ENCODE data around the gene PYCR2.
"Not testable (repeated sequence)": the region's sequence is repeated elsewhere in the genome, so short reads cannot be mapped to it uniquely, and the experiment has no call there.

Gene PYCR2

GRCh38 chr1:225923692-225924555 is at the start of gene PYCR2:
TSS of gene PYCR2 (minus strand) at chr1:225924250. CDS start at chr1:225924110, 140 bp downstream.
- DNase-seq (ENCODE audit: low read depth in 1 of 2, low spot score in 1 of 2): peak; percentile 83 to 93

GRCh38 chr1:225973158-225973557 is 49.1 kb upstream of the PYCR2 start:
- DNase-seq (ENCODE audit: low read depth in 1 of 2, low spot score in 1 of 2): no peak

- no peak for DNase-seq (ENCODE audit: low read depth in 1 of 2, low spot score in 1 of 2)
Measured at GRCh38 chr1:225972344-225973152, 48.5 kb upstream of the PYCR2 start.

- DNase-seq (ENCODE audit: low read depth in 1 of 2, low spot score in 1 of 2): not testable (repeated sequence)
Measured at GRCh38 chr1:225970592-225971157, 46.6 kb upstream of the PYCR2 start.

GRCh38 chr1:225969751-225970150 is 45.7 kb upstream of the PYCR2 start:
- not testable (repeated sequence) for DNase-seq (ENCODE audit: low read depth in 1 of 2, low spot score in 1 of 2)

- DNase-seq (ENCODE audit: low read depth in 1 of 2, low spot score in 1 of 2): no peak
Measured at GRCh38 chr1:225965231-225965630, 41.2 kb upstream of the PYCR2 start.

GRCh38 chr1:225963735-225964530 is 39.9 kb upstream of the PYCR2 start:
- no peak for DNase-seq (ENCODE audit: low read depth in 1 of 2, low spot score in 1 of 2)

- DNase-seq (ENCODE audit: low read depth in 1 of 2, low spot score in 1 of 2): peak; percentile 22 to 26
Measured at GRCh38 chr1:225962440-225962975, 38.5 kb upstream of the PYCR2 start.

- DNase-seq (ENCODE audit: low read depth in 1 of 2, low spot score in 1 of 2): no peak
Measured at GRCh38 chr1:225961659-225962439, 37.8 kb upstream of the PYCR2 start.

- DNase-seq (ENCODE audit: low read depth in 1 of 2, low spot score in 1 of 2): no peak
Measured at GRCh38 chr1:225958041-225958440, 34.0 kb upstream of the PYCR2 start.

GRCh38 chr1:225954753-225955152 is 30.7 kb upstream of the PYCR2 start:
- DNase-seq (ENCODE audit: low read depth in 1 of 2, low spot score in 1 of 2): no peak

- no peak for DNase-seq (ENCODE audit: low read depth in 1 of 2, low spot score in 1 of 2)
Measured at GRCh38 chr1:225953315-225953714, 29.3 kb upstream of the PYCR2 start.

- DNase-seq (ENCODE audit: low read depth in 1 of 2, low spot score in 1 of 2): no peak
Measured at GRCh38 chr1:225950905-225951497, 27.0 kb upstream of the PYCR2 start.

- no peak for DNase-seq (ENCODE audit: low read depth in 1 of 2, low spot score in 1 of 2)
Measured at GRCh38 chr1:225949041-225949440, 25.0 kb upstream of the PYCR2 start.

- DNase-seq (ENCODE audit: low read depth in 1 of 2, low spot score in 1 of 2): no peak
Measured at GRCh38 chr1:225946803-225947202, 22.8 kb upstream of the PYCR2 start.

- DNase-seq (ENCODE audit: low read depth in 1 of 2, low spot score in 1 of 2): no peak
Measured at GRCh38 chr1:225946082-225946620, 22.1 kb upstream of the PYCR2 start.

- DNase-seq (ENCODE audit: low read depth in 1 of 2, low spot score in 1 of 2): no peak
Measured at GRCh38 chr1:225945564-225945963, 21.5 kb upstream of the PYCR2 start.

- DNase-seq (ENCODE audit: low read depth in 1 of 2, low spot score in 1 of 2): no peak
Measured at GRCh38 chr1:225944951-225945350, 20.9 kb upstream of the PYCR2 start.

- no peak for DNase-seq (ENCODE audit: low read depth in 1 of 2, low spot score in 1 of 2)
Measured at GRCh38 chr1:225944387-225944786, 20.3 kb upstream of the PYCR2 start.

Measured in activated T-helper 1 cell treated with anti-CD3 and anti-CD28 coated beads, Interleukin-2, amount 50 U/mL, for 16 hours (primary cell).